ENCODE measurements around the gene MYMX.

DNA sequence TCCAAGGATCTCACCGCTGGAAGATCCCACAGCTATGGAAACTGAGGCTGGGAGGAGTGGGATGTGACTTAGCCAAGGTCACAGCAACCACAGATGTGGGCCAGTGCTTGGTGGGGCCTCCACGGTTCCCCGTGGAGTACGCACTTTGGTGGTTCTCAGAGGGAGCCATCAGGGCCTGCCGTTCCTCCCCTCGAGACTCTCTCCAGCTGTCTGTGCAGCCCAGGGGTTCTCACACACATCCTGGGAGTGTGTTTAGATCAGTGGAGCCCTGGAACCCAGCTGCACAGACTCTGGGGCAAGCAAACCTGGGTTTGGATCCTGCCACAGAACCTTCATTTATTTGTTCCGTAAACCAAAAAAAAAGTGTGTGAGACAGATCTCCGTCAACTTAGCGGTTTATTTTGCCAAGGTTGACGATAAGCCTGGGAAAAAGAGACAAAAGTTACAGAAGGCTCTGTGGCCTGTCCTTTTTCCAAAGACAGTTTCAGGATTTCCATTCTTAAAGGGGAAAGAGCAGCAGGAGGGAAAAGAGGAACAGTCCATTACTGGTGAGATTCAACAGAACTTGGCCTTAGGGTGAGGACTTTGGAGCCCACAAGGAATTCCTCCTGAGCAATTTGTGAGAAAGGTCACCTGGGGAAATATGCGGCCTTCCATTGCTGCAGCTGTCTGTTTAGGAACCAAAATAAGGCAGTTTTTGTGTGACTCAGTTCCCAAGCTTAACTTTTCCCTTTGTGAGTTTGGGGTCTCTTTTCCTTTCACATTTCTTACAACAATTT is 13.6 kb upstream of the MYMX start:
- no peak for TF ChIP-seq POLR2AphosphoS5 (IDR thresholded peaks at IDR 0.05)
- TF ChIP-seq, protein P1, sequence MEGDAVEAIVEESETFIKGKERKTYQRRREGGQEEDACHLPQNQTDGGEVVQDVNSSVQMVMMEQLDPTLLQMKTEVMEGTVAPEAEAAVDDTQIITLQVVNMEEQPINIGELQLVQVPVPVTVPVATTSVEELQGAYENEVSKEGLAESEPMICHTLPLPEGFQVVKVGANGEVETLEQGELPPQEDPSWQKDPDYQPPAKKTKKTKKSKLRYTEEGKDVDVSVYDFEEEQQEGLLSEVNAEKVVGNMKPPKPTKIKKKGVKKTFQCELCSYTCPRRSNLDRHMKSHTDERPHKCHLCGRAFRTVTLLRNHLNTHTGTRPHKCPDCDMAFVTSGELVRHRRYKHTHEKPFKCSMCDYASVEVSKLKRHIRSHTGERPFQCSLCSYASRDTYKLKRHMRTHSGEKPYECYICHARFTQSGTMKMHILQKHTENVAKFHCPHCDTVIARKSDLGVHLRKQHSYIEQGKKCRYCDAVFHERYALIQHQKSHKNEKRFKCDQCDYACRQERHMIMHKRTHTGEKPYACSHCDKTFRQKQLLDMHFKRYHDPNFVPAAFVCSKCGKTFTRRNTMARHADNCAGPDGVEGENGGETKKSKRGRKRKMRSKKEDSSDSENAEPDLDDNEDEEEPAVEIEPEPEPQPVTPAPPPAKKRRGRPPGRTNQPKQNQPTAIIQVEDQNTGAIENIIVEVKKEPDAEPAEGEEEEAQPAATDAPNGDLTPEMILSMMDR (IDR thresholded peaks at IDR 0.05; ENCODE audit: poor library complexity, severe bottlenecking): no peak
- no peak for TF ChIP-seq EZH2 (IDR thresholded peaks at IDR 0.05; ENCODE audit: borderline replicate concordance, insufficient read depth, low read length, poor library complexity, severe bottlenecking)
- no peak for TF ChIP-seq EP300 (conservative IDR thresholded peaks at IDR 0.05; ENCODE audit: poor library complexity, severe bottlenecking)
- TF ChIP-seq, protein P2, sequence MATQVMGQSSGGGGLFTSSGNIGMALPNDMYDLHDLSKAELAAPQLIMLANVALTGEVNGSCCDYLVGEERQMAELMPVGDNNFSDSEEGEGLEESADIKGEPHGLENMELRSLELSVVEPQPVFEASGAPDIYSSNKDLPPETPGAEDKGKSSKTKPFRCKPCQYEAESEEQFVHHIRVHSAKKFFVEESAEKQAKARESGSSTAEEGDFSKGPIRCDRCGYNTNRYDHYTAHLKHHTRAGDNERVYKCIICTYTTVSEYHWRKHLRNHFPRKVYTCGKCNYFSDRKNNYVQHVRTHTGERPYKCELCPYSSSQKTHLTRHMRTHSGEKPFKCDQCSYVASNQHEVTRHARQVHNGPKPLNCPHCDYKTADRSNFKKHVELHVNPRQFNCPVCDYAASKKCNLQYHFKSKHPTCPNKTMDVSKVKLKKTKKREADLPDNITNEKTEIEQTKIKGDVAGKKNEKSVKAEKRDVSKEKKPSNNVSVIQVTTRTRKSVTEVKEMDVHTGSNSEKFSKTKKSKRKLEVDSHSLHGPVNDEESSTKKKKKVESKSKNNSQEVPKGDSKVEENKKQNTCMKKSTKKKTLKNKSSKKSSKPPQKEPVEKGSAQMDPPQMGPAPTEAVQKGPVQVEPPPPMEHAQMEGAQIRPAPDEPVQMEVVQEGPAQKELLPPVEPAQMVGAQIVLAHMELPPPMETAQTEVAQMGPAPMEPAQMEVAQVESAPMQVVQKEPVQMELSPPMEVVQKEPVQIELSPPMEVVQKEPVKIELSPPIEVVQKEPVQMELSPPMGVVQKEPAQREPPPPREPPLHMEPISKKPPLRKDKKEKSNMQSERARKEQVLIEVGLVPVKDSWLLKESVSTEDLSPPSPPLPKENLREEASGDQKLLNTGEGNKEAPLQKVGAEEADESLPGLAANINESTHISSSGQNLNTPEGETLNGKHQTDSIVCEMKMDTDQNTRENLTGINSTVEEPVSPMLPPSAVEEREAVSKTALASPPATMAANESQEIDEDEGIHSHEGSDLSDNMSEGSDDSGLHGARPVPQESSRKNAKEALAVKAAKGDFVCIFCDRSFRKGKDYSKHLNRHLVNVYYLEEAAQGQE (IDR thresholded peaks at IDR 0.05; ENCODE audit: borderline replicate concordance): no peak
- no peak for TF ChIP-seq SMC3 (conservative IDR thresholded peaks at IDR 0.05; ENCODE audit: poor library complexity)
- no peak for TF ChIP-seq TAF1 (IDR thresholded peaks at IDR 0.05; ENCODE audit: low read depth)

Measured in neural cell (in vitro differentiated cells).